Choroid plexus epithelial cell (primary cell): ENCODE results near the gene CORO7.

Experiments used
- DNase-seq: peaks from one replicate; pipeline ENCODE4 v3.0.0-alpha.2; 2010; ENCODE audit warnings: low read depth
- H3K4me3 ChIP-seq: 2 replicates; pipeline ENCODE4 v1.5.1; 2011; ENCODE audit warnings: low read depth, mild to moderate bottlenecking, control low read depth, low read length, moderate library complexity
- TF ChIP-seq, protein P1 (sequence below): conservative IDR thresholded peaks from 2 replicates; pipeline ENCODE4 v1.5.1; 2011; ENCODE audit warnings: low read depth, mild to moderate bottlenecking, control low read depth, inconsistent platforms, low read length, moderate library complexity

The CORO7 gene

DNA sequence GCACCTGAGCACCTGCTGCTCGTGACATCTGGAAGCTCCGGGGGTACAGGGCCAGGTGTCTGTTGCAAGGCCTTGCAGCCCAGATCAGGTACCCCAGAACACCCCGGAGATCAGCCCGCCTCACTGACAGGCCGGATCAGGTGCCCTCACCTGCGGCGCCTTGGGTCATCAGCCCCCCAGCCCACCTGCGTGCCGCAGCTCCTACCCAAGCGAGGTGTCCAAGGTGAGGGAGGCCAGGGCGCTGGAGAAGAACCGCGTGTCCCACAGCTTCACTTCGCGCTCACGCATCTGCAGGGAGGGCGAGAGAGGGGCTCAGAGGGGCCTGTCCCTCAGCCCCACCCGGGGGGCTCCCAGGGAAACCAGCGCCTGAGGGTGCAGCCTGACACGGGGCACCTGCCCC lies 28.6 kb downstream of the CORO7 start:
- no peak overlapping the region for H3K4me3 ChIP-seq
- TF ChIP-seq, protein P1, sequence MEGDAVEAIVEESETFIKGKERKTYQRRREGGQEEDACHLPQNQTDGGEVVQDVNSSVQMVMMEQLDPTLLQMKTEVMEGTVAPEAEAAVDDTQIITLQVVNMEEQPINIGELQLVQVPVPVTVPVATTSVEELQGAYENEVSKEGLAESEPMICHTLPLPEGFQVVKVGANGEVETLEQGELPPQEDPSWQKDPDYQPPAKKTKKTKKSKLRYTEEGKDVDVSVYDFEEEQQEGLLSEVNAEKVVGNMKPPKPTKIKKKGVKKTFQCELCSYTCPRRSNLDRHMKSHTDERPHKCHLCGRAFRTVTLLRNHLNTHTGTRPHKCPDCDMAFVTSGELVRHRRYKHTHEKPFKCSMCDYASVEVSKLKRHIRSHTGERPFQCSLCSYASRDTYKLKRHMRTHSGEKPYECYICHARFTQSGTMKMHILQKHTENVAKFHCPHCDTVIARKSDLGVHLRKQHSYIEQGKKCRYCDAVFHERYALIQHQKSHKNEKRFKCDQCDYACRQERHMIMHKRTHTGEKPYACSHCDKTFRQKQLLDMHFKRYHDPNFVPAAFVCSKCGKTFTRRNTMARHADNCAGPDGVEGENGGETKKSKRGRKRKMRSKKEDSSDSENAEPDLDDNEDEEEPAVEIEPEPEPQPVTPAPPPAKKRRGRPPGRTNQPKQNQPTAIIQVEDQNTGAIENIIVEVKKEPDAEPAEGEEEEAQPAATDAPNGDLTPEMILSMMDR: no peak
- DNase-seq: no peak

DNA sequence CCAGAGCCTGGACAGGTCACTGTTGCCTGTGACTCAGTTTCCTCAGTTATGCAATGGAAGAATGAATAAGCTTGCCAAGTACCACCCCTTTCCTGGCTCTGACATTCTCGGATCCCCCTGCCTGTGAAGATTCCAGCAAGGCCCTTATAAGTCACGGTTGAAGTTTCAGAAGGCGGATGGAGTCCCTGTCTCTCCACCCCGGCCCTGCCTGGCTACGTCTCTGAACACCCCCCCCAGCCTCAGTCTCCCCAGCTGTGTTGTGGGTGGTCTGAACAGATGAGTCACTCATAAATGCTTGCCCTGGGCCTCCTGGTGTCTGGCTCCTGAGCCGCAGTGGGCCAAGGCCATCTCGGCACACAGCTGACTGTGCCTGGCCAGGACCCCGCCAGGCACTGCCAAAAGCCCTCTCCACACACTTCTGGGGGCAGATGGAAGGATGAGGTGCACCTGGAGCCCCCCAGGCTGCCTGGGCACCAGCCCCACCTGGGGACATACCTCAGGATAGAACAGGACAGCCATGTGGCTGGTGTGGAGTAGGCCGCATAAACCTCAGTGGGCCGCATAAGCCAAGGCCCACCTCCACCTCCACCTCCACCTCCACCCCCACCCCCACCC lies 29.3 kb downstream of the CORO7 start:
- DNase-seq: peak; percentile 58
- TF ChIP-seq, protein P1: no peak
- no peak overlapping the region for H3K4me3 ChIP-seq

DNA sequence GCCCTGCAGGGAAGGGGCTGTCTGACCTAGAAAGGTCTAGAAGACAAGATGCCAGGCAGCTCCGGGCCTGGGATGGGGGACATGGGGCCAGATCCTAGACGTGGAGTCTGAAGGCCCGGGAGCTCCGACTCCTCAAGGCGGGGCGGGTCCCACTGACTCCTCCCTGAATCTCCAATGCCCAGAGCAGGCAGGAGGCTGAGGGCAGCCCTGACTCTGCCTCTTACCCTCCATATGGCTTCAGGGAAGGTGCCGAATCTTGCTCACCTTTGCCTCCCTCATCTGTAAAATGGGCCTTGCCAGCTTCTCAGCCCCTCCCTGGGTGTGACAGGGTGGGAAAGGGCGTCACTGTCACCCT lies 30.0 kb downstream of the CORO7 start:
- no peak overlapping the region for H3K4me3 ChIP-seq
- TF ChIP-seq, protein P1: no peak
- DNase-seq: no peak

DNA sequence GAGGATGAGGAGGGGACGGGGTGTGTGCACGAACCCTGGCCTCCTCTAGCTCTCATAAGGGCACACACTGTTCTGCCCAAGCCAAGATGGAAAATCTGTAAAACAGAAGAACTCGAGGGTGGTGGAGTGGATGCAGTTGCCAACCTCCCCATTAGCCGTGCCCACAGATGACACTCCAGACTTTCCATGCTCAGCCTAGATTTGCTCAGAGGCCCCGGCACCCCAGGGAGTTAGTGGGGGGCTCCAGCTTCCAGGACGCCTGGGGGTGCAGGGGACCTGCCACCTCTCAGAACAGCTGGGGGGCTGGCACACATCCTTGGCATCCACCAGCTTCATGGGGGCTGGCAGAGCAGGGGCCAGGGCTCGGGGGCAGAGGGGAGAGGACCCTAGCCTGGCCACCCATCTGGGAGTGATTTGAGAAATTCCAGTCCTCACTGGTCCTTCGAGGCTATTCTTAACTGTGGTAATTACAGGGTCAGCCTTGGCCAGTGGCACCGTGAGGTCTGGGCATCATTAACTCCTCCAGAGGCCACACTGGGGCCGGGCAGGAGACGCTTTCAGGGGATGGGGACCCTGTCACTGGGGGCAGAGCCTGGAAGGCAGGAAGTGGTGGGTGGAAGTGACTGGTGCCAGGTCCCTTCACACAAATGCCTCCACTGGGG lies 30.5 kb downstream of the CORO7 start:
- no peak for DNase-seq
- TF ChIP-seq, protein P1: no peak
- no peak overlapping the region for H3K4me3 ChIP-seq

DNA sequence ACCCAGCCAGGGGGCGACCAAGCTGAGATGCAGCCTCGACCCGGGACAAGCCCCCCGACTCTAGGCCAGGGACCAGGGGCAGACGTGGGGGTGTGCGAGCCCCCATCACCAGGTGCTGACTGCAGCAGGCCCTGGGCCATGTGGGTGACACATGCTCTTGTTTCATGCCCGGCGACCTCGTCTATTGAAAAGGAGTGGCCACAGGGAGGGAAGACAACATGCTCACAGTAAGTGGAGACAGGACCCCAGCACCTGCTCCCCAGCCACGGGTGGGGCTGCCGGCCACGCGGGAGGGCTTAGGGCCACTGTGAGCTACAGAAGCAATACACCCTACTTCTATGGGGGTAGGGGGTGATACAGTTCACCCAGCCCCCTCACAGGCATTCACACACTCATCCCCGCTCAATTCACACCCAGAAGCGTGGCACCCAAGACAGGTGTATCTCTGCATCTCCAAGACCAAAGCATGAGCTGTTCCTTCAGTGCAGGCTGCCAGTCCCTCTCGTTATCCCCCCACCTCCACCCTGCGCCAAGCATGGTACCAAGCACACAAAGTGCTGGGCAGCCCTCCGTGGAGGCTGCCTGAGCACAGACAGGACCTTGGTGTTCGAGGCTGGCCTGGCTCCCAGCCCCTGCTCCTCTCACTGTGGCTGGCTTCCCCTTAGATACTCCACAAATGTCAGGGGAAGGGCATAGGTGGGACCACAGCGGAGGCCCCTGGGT lies 31.2 kb downstream of the CORO7 start:
- no peak for DNase-seq
- no peak overlapping the region for H3K4me3 ChIP-seq
- TF ChIP-seq, protein P1: no peak

DNA sequence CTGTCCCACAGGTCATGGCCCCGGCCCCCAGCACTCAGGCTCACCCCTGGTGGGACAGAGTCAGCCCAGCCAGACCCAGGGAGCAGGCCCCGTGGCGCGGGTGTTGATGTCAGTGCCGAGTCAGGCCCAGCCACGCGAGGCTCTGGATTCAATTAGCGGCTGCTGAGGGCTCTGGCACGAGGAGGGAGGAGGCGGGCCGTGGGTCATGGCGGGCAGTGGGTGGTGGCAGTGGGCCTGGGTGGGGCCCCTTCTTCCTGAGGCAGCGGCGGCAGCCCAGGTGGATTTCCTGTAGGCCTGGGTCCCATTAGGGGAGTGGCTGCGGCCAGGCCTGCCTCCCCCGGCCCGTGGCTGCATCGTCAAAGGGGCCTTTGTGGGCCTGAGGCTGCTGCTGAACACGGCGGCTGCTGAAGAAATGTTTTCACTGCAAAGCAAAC lies 31.9 kb downstream of the CORO7 start:
- no peak for DNase-seq
- H3K4me3 ChIP-seq: no peak overlapping the region
- TF ChIP-seq, protein P1: no peak
